Activated naive CD4-positive, alpha-beta T cell treated with anti-CD3 and anti-CD28 coated beads, Interleukin-2, amount 50 U/mL, for 16 hours (primary cell): ENCODE measurements around the gene MYBPC3.

ENCODE experiments used
- DNase-seq: peaks from one replicate; pipeline ENCODE4 v3.0.0-alpha.2; 2020

Gene MYBPC3

GRCh38 chr11:47383071-47383470 is 30.6 kb upstream of the MYBPC3 start:
- no peak for DNase-seq

DNA sequence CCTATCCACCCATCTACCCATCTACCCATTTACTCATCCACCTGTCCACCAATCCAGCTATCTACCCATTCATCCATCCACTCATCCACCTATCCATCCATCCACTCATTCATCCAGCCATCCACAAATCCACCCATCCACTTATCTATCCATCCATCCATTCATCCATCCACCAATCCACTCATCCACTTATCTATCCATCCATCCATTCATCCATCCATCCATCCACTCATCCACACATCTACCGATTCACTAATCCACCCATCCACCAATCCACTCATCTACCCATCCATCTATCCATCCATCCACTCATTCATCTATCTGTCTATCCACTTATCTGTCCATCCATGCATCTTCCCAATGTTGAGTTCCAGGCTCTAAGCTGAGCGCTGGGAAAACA is 27.6 kb upstream of the MYBPC3 start:
- DNase-seq, result no peak

DNA sequence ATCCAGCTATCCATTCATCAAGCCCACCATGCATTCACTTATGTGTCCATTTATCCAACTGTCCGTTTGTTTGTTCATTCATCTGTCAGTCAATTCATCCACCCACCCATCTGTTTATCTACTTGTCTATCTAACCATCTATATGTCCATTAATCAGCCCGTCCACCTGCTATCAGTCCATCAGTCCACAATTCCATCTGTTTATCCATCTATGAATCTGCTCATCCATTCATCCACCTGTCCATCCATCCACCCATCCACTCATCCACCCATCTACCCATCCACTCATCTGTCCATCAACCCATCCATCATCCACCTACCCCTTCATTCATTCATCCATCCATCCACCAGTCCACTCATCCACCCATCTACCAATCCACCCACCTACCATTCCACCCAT is 26.8 kb upstream of the MYBPC3 start:
- no peak for DNase-seq

GRCh38 chr11:47378836-47379170 is 26.3 kb upstream of the MYBPC3 start:
- DNase-seq, result no peak

DNA sequence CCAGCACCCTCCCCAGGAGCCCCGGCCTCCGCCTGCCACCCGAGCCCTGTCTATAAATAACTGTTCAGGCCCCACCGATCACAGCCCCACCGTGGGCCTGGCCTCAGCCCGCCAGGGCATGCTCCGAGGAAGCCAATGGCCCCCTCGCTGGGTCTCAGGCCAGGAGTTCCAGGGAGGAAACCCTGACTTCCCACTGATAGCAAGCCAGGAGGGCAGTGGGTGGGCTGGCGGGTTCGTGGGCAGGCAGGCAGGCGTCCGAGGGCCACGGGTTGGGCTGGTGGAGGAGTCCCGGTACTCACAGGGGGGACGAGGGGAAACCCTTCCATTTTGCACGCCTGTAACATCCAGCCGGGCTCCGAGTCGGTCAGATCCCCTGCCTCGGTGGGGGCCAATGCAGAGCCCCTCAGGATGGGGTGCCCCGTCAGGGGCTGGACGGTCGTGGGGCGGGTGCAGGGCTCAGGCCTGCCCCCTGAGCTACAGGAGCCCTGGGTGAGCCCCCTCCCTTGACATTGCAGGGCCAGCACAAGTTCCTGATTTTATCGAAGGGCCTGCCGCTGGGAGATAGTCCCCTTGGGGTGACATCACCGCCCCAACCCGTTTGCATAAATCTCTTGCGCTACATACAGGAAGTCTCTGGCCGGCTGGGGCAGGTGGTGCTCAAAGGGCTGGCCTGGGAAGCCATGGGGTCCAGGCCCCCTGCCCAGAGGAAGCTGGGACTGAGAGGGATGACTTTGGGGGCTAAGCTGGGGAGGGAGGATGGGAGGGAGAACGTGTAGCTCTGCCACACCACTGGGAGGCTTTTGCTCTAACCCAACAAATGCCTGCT is 25.7 kb upstream of the MYBPC3 start, which contains the start of gene SPI1:
TSS of gene SPI1 (minus strand) at position 538 of the 826 bp plus-strand sequence. CDS start at position 344, 194 bp downstream.
- DNase-seq, result no peak

GRCh38 chr11:47377571-47378009 is 25.1 kb upstream of the MYBPC3 start:
- no peak for DNase-seq

DNA sequence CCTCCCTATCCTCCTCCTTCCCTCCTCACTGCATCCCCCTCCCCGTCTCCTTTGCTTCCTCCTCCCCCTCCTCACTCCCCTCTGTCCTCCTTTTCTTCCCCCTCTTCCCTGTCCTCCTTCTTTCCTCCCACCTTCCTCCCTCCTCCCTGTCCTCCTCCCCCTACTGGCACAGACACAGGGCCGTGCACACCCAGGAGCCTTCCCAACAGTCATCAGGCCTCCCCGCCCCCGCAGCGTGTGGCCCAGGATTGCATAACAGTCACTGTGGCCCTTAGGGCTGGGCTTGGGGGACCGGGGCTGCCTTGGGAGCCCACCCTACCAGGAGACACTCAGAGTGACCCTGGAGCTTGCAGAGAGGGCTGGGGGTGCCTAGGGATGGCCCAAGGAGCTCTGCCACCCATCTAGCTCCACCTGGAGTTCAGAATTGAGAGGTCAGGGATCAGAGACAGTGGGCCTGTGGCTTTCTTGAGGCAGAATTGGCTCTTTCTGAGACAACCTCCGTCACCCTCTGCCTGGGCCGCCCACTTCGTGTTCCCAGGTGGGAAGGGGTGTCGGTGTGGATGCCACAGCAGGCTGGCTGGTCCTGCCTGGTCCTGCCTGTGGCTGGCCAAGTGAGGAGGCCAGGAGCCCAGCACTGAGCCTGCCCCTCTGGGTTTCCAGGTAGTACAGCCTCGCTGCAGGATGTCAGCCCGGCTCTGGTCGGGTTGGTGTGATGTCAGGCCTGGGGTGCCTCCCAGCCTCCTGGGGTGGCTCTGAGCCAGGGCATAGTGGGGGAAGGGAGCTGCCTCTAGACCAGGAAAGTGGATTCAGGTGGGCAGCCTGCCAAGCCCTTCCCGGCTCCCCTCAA is 24.2 kb upstream of the MYBPC3 start:
- DNase-seq, result no peak

DNA sequence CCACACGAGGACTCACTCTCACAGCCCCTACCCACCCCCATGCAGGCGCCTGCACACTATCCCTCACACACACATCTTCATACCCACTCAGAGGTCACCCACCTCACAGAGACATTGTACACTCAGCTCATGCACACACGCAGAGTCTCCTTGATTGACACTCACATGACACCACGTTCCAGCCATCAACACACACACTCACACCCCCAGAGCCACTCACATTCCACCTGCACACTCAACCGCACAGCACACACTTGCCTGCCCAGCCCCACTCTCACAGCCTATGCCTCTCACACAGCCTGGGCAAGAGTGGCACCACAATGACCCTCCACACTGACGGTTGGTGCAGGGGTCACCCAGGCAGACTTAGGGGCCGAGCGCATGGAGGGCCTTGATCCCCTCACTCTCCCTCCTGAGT is 23.6 kb upstream of the MYBPC3 start:
- no peak for DNase-seq

DNA sequence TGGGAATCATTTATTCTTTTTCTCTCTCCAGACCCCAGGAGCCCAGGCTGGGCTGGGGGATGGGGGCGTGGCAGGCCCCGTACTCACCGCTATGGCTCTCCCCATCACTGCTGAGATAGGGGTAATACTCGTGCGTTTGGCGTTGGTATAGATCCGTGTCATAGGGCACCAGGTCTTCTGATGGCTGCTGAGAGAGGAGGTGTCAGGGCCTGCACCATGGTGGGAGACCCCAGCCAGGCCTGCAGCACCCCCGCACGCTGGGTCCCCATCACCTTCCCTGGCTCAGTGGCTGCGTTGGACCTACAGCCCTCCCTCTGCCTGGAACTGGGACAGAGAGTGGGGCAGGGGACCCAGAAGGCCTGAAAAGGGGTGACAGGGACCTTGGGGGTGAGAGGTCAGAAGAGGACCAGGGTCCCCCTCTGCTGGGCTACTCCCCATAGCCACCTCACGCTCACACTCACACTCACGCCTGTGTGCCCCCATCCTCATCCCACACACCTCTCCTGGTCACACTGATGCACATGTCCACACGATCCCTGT is 23.1 kb upstream of the MYBPC3 start:
- DNase-seq, result no peak

- DNase-seq, result no peak
These were observed 22.5 kb upstream of the MYBPC3 start for GRCh38 chr11:47375020-47375419.

GRCh38 chr11:47374720-47375019 is 22.2 kb upstream of the MYBPC3 start:
- no peak for DNase-seq

- DNase-seq, result peak; percentile 84
These were observed 21.6 kb upstream of the MYBPC3 start for GRCh38 chr11:47373876-47374719.

- no peak for DNase-seq
These were observed 19.9 kb upstream of the MYBPC3 start for GRCh38 chr11:47372422-47372821.

DNA sequence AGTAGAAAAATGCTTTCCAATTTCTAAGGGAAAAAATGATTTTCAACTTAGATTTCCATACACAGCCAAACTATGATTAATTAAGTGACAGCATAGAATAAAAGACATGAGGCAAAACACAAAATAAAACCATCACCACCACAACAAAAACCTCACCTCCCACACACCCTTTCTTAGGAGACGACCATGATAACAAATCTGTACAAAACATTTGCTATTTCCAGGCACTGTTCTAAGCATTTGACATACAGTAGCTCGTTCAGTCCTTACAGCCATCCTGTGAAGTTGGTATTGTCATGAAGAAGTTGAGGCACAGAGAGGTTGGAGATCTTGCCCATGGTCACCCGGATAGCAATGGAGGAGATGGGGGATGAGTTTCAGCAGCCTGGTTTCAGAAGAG is 17.2 kb upstream of the MYBPC3 start:
- DNase-seq, result no peak

DNA sequence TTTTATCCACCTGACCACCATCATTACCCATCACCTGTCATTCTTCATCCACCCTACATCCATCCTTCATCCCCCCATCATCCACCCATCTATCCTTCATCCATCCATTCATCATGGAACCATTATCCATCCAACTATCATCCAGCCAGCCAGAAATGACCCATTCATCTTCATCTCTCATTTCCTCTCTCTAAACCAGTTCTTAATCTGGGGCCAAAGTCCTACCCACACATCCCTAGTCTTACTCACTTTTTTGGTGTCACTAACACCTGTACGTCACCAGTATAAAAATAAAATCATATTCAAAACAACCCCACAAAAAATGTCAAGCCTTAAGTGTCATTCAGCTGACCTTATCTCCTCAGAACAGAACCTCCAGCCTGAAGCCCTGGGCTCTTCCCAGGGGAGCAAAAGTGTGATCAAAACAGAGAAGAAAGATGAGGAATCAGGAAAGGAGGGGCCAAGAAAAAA is 13.6 kb upstream of the MYBPC3 start:
- no peak for DNase-seq

DNA sequence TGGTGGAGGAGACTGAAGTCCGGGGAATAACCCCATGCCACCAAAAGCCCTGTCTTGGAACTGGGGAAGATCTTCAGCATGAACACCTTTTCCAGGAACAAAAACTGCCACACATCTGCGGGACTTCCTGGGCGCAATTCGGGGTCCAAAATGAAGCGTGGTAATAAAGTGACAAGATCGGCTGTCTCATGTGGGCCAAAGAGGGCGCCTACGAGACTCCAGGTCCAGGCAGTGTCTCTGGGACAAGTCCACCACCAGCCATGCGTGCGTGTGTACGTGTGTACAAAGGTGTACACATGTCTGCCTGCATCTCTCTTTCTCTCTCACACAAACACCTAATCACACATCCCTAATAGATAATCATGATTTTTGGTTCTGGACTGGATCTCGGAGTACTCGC is 8.9 kb upstream of the MYBPC3 start:
- no peak for DNase-seq

DNA sequence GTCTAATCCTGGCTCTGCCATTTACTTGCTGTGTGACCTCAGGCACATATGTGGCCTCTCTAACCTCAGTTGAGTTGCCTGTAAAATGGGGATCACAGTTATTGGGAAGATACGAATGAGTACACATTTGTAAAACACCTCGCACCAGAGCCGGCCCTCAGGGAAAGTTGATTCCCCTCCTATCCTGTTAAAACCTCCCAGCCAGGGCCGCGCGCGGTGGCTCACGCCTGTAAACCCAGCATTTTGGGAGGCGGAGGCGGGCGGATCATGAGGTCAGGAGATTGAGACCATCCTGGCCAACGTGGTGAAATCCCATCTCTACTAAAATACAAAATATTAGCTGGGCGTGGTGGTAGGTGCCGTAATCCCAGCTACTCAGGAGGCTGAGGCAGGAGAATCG is 7.8 kb upstream of the MYBPC3 start:
- no peak for DNase-seq

DNA sequence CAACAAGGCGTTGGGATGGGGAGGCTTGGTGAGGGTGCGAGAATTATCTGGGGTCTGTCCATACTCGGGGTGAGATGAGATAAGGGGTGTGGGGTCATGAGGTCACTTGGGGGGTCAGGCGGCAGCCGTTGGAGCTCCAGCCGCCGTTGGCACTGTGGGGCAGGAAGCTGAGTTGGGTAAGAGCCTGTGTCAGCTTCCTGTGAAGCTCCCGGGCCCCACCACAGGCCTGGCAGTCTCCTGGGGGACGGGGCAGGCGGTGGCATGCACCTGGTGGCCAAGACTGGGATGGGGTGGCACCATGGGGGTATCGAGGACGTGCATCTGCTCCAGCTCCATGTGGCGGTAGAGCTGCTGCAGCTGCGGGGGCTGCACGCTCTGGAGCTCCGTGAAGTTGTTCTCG is 7.1 kb upstream of the MYBPC3 start:
- no peak for DNase-seq

GRCh38 chr11:47359162-47359561 is 6.7 kb upstream of the MYBPC3 start:
- DNase-seq, result no peak

GRCh38 chr11:47358731-47359051 is 6.2 kb upstream of the MYBPC3 start:
- DNase-seq, result no peak

DNA sequence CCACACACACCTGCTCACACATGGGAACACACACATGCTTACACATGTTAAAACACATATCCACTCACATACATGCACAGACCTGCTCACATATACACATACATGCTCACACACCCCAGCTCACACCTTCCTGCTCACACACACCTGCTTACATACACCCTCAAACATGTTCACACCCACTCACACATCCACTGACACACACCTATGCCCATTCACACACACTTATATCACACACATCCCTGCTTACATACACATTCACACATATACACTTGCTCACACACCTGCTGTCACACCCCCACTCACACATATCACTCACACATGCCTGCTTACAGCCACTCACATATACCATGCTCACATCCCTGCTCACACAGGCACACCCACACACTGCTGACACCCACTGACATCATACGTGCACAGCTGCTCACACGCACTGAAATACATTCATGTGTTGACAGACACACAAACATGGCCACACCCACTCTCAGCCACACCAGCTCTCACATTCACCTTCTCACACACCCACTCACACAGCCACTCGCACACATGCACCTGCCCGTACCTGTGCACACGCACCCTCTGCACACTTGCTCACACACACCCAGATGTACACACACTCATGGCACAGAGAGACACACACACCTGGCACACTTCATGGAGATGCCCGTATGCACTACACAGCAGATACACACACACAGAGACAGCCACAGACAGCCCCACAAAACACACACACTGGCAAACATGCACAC is 5.7 kb upstream of the MYBPC3 start:
- no peak for DNase-seq

DNA sequence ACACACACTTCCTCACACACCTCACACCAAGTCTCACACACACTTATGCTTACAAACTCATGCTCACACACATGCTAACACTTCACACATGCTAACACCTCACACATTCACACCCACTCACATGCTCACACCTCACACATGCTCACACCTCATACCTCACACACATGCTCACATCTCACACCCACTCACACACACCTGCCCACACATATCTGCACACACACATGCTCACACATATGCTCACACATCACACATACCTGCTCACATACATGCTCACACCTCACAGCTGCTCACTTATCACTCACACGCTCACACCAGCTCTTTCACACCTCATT is 4.5 kb upstream of the MYBPC3 start:
- DNase-seq, result no peak
